Mesenchymal stem cell (in vitro differentiated cells and primary cell): ENCODE results near the gene DYNLT4.

ENCODE experiments used
- DNase-seq: peaks from one replicate; pipeline ENCODE4 v3.0.0-alpha.2; 2013
- H2AFZ ChIP-seq: one replicate; pipeline ENCODE4 v1.6.1; 2013; ENCODE audit warnings: low read depth, mild to moderate bottlenecking, control low read depth, inconsistent platforms, low read length, moderate library complexity
- H2AK5ac ChIP-seq: 2 replicates; pipeline ENCODE4 v1.6.1; 2013; ENCODE audit warnings: low read length, moderate library complexity, mild to moderate bottlenecking, inconsistent platforms; ENCODE audit not compliant: severe bottlenecking
- H2BK120ac ChIP-seq: one replicate; pipeline ENCODE4 v1.6.1; 2013; ENCODE audit warnings: low read depth, mild to moderate bottlenecking, inconsistent platforms, low read length, moderate library complexity
- H2BK12ac ChIP-seq, 2 experiments: one replicate each; pipeline ENCODE4 v1.6.1; 2013; ENCODE audit warnings: inconsistent platforms in 2 of 2, low read length in 2 of 2, mild to moderate bottlenecking in 2 of 2, moderate library complexity in 2 of 2, control low read depth in 1 of 2
- H2BK15ac ChIP-seq: one replicate; pipeline ENCODE4 v1.6.1; 2013; ENCODE audit warnings: mild to moderate bottlenecking, low read depth, inconsistent platforms; ENCODE audit not compliant: poor library complexity, severe bottlenecking
- H2BK5ac ChIP-seq: 2 replicates; pipeline ENCODE4 v1.6.1; 2013; ENCODE audit warnings: low read depth, mild to moderate bottlenecking, low read length, control low read depth, inconsistent platforms; ENCODE audit not compliant: poor library complexity, severe bottlenecking
- H3K14ac ChIP-seq, 2 experiments: one replicate each; pipeline ENCODE4 v1.6.1; 2013; ENCODE audit warnings: inconsistent platforms in 2 of 2, low read length in 2 of 2, control low read depth in 1 of 2, mild to moderate bottlenecking in 1 of 2, moderate library complexity in 1 of 2
- H3K18ac ChIP-seq, 2 experiments: one replicate each; pipeline ENCODE4 v1.6.1; 2013; ENCODE audit warnings: inconsistent platforms in 2 of 2, low read length in 2 of 2, control low read depth in 1 of 2, low read depth in 1 of 2, mild to moderate bottlenecking in 1 of 2
- H3K23ac ChIP-seq, 2 experiments: one replicate each; pipeline ENCODE4 v1.6.1; 2013; ENCODE audit warnings: inconsistent platforms in 2 of 2, low read length in 2 of 2, mild to moderate bottlenecking in 2 of 2, moderate library complexity in 2 of 2, control low read depth in 1 of 2
- H3K27ac ChIP-seq: 2 replicates; pipeline ENCODE4 v1.5.1; 2013; ENCODE audit warnings: mild to moderate bottlenecking, moderate library complexity, low read length, control low read depth, inconsistent platforms; ENCODE audit not compliant: poor library complexity, severe bottlenecking
- H3K27me3 ChIP-seq, 2 experiments: 2 replicates each; pipeline versions ENCODE4 v1.6.1 to v1.7.0; 2013; ENCODE audit warnings: low read length in 2 of 2, mild to moderate bottlenecking in 2 of 2, moderate library complexity in 2 of 2, control low read depth in 1 of 2, inconsistent platforms in 1 of 2; ENCODE audit not compliant: control insufficient read depth in 1 of 2, insufficient read depth in 1 of 2
- H3K36me3 ChIP-seq, 2 experiments: 2 replicates each; pipeline versions ENCODE4 v1.6.1 to v1.7.0; 2013; ENCODE audit warnings: low read length in 2 of 2, control low read depth in 1 of 2, inconsistent platforms in 1 of 2, low read depth in 1 of 2, mild to moderate bottlenecking in 1 of 2; ENCODE audit not compliant: insufficient read depth in 2 of 2, control insufficient read depth in 1 of 2
- H3K4ac ChIP-seq, 2 experiments: one replicate each; pipeline ENCODE4 v1.6.1; 2013; ENCODE audit warnings: inconsistent platforms in 2 of 2, low read length in 2 of 2, mild to moderate bottlenecking in 2 of 2, moderate library complexity in 2 of 2, control low read depth in 1 of 2, low read depth in 1 of 2
- H3K4me1 ChIP-seq: 2 replicates; pipeline ENCODE4 v1.6.1; 2013; ENCODE audit warnings: low read depth, low read length, control low read depth; ENCODE audit not compliant: control insufficient read depth, insufficient read depth
- H3K4me2 ChIP-seq: 2 replicates; pipeline ENCODE4 v1.6.1; 2013; ENCODE audit warnings: low read length, mild to moderate bottlenecking, inconsistent platforms; ENCODE audit not compliant: poor library complexity, severe bottlenecking
- H3K4me3 ChIP-seq, 2 experiments: 2 replicates each; pipeline versions ENCODE4 v1.5.1 to v1.7.0; 2013; ENCODE audit warnings: low read length in 2 of 2, mild to moderate bottlenecking in 2 of 2, control low read depth in 1 of 2, low read depth in 1 of 2; ENCODE audit not compliant: insufficient read depth in 1 of 2
- H3K79me1 ChIP-seq: replicated peaks from 2 replicates; pipeline ENCODE4 v1.6.1; 2013; ENCODE audit warnings: mild to moderate bottlenecking, control low read depth, low read length, inconsistent platforms; ENCODE audit not compliant: poor library complexity, severe bottlenecking
- H3K9ac ChIP-seq: 2 replicates; pipeline ENCODE4 v1.7.0; 2013; ENCODE audit warnings: mild to moderate bottlenecking, low read length, moderate library complexity
- H3K9me3 ChIP-seq: 2 replicates; pipeline ENCODE4 v1.7.0; 2013; ENCODE audit warnings: mild to moderate bottlenecking, low read length; ENCODE audit not compliant: control insufficient read depth
- H4K8ac ChIP-seq: one replicate; pipeline ENCODE4 v1.6.1; 2013; ENCODE audit warnings: inconsistent platforms, mild to moderate bottlenecking, low read length, moderate library complexity
- H4K91ac ChIP-seq: one replicate; pipeline ENCODE4 v1.6.1; 2013; ENCODE audit warnings: mild to moderate bottlenecking, low read length, inconsistent platforms
- WGBS: methylation state at CpG from one replicate; pipeline ENCODE4 v1.1.7; 2013; ENCODE audit warnings: mixed read lengths; 5-methylcytosine and 5-hydroxymethylcytosine counted together

The DYNLT4 gene

DNA sequence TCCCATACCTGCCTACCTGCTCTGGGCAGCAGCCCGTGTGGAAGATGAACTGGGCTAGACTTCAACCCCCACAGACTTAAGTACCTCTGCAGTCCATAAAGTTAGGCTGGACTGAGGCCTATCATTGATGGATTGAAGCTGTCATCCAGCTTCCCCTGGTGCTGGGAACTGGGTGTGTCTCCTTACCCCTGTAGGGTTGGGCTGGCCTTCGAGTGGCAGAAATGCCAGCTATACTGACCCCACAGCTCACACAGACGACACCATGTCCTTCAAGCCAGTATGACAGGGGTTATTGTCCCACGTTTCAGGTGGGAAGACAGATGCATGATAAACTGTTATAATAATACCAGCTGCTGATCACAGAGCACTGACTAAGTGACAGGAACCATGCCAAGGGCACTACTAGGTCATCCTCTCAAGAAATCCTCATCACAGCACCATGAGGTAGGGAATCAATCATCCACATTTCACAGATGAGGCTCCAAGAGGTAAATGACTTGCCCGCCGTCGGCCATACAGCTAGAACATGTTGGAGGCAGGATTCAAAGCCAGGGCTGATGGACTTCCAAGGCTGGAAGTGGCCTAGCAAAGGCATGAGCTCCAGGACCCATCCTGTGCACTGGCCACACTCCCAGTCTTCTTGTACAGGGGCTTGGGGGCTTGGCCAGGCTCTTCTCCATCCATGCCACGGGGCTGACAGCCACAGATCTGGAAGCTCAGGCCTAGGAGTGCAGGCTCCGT lies 18.9 kb downstream of the DYNLT4 start, which contains the start of gene BEST4:
TSS of gene BEST4 (minus strand) at position 51 of the 741 bp plus-strand sequence. CDS start 465 bp downstream, outside the sequence.
- Histone ChIP-seq H3K4ac (no peak within 1 kb of the TSS), H3K36me3 (no peaks in the 10 kb centered on the region), H2BK15ac (no peak within 1 kb of the TSS), H2AFZ (no peak within 1 kb of the TSS), H3K4me2 (no peak within 1 kb of the TSS), H3K14ac (no peak within 1 kb of the TSS), H4K8ac (no peak within 1 kb of the TSS), H2AK5ac (no peak within 1 kb of the TSS), H3K9ac (no peak within 1 kb of the TSS), H2BK5ac (no peak within 1 kb of the TSS), H3K18ac (no peak within 1 kb of the TSS), H3K9me3 (no peaks in the 10 kb centered on the region), H2BK120ac (no peak within 1 kb of the TSS), H3K79me1 (no peaks in the 10 kb centered on the region), H3K4me1 (peaks cover 32% of the 10 kb centered on the region), H3K27ac (no peak within 1 kb of the TSS), H3K27me3 (peaks cover 0 to 6% of the 10 kb centered on the region in 2 experiments), H4K91ac (no peak within 1 kb of the TSS), H2BK12ac (peak within 1 kb of the TSS in 1 of 2 experiments; percentile 18), H3K4me3 (no peak within 1 kb of the TSS), H3K23ac (peak within 1 kb of the TSS in 1 of 2 experiments; percentile 47)
- DNase-seq = no peak
- 91% methylated on average over 9 of the region's 9 CpGs for WGBS

DNA sequence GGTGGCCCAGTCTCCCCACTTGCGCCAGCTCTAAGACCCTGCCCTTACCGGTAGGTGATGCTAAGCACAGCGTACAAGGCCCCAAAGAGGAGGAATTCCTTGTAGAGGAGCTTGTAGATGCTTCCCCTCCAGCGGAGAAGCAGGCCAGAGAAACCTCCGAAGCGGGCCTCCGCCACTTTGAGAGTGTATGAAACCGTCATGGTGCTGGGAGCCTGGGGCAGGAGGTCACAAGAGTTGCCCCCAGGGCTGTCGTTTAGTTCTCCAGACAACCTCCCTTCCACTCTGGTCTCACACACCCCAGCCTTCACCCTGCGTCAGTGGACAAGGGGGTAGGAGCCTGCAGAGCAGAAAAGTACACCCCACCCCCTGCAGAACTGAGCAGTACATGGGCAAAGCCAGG lies 19.6 kb downstream of the DYNLT4 start:
- Histone ChIP-seq H3K4ac (no peak overlapping the region), H3K4me2 (no peak overlapping the region), H2BK12ac (peak overlapping the region in 1 of 2 experiments; percentile 18), H3K4me3 (no peak overlapping the region), H3K4me1 (peaks cover 32% of the 10 kb centered on the region), H3K9ac (no peak overlapping the region), H2BK120ac (no peak overlapping the region), H2BK15ac (no peak overlapping the region), H2AFZ (no peak overlapping the region), H3K27ac (no peak overlapping the region), H4K8ac (no peak overlapping the region), H3K9me3 (no peaks in the 10 kb centered on the region), H2BK5ac (no peak overlapping the region), H3K27me3 (peaks cover 0 to 6% of the 10 kb centered on the region in 2 experiments), H3K23ac (peak overlapping the region in 1 of 2 experiments; percentile 47), H3K79me1 (no peaks in the 10 kb centered on the region), H3K14ac (no peak overlapping the region), H4K91ac (no peak overlapping the region), H3K36me3 (no peaks in the 10 kb centered on the region), H2AK5ac (no peak overlapping the region), H3K18ac (no peak overlapping the region)
- no peak for DNase-seq
- WGBS = 100% methylated on average over 7 of the region's 10 CpGs

GRCh38 chr1:44786841-44787426 lies 20.2 kb downstream of the DYNLT4 start:
- Histone ChIP-seq H3K36me3 (no peaks in the 10 kb centered on the region), H3K9ac (no peak overlapping the region), H3K14ac (no peak overlapping the region), H2BK5ac (no peak overlapping the region), H2AK5ac (no peak overlapping the region), H4K91ac (no peak overlapping the region), H2BK12ac (peak overlapping the region; percentile 18 to 35), H4K8ac (peak overlapping the region; percentile 67), H3K27me3 (peaks cover 0 to 6% of the 10 kb centered on the region in 2 experiments), H3K18ac (no peak overlapping the region), H3K9me3 (no peaks in the 10 kb centered on the region), H3K27ac (peak overlapping the region; percentile 7), H3K79me1 (no peaks in the 10 kb centered on the region), H2BK15ac (no peak overlapping the region), H3K4me1 (peaks cover 32% of the 10 kb centered on the region), H2AFZ (no peak overlapping the region), H3K23ac (no peak overlapping the region), H3K4me2 (peak overlapping the region; percentile 81), H3K4me3 (no peak overlapping the region), H3K4ac (no peak overlapping the region), H2BK120ac (no peak overlapping the region)
- DNase-seq = no peak
- 85% methylated on average over 9 of the region's 9 CpGs for WGBS

DNA sequence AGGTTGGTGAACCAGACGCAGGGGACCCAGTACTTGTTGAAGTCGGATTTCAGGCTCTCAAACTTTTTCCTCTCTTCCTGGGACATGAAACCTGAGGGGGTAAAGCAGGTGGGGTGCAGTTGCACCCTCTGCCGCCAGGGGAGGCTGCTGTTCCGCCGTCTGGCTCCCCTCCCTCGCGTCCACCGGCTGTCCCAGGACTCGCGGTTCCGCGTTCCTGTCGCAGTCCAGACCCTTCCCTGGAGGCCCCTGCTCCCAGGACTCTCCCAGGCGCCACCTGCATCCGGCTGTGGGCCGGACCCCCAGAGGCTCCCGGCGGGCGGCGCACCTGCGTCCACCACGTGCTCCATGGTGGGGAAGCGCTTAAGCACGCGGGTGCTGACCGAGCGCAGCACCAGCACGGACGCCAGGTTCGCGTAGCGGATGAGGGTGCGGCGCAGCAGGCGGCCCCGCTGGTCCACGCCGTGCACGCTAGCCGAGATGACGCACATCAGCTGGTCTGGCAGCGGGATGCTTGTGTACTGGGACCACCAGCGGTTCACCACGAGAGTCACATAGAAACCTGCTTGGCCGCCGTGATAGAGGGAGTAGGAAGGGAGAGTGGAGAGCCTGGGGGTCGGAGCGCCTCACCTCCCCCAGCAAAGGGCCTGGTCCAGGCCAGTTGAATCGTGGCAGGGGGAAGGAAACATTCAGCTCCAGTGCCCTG lies 20.9 kb downstream of the DYNLT4 start:
- Histone ChIP-seq H3K4me3 (peak overlapping the region; percentile 40 to 69), H3K36me3 (peaks cover 1 to 4% of the 10 kb centered on the region in 2 experiments), H2BK15ac (no peak overlapping the region), H4K91ac (peak overlapping the region; percentile 6), H3K9ac (peak overlapping the region; percentile 64), H3K18ac (no peak overlapping the region), H3K27me3 (peaks cover 0 to 6% of the 10 kb centered on the region in 2 experiments), H3K14ac (no peak overlapping the region), H2BK12ac (peak overlapping the region in 1 of 2 experiments; percentile 35), H3K79me1 (no peaks in the 10 kb centered on the region), H2AFZ (peak overlapping the region; percentile 7), H3K4me2 (peak overlapping the region; percentile 81), H2BK120ac (no peak overlapping the region), H3K27ac (peak overlapping the region; percentile 7), H3K4ac (no peak overlapping the region), H4K8ac (peak overlapping the region; percentile 67), H2AK5ac (no peak overlapping the region), H3K23ac (no peak overlapping the region), H3K9me3 (no peaks in the 10 kb centered on the region), H3K4me1 (peaks cover 32% of the 10 kb centered on the region), H2BK5ac (no peak overlapping the region)
- 7% methylated on average over 49 of the region's 49 CpGs for WGBS
- DNase-seq = peak; percentile 76
